CD4-positive, alpha-beta T cell treated with Interleukin-6 at 100 ng/mL for 8 hours (primary cell): Measurements from ENCODE around the gene CCL27.
A peak's percentile ranks its signal among the peaks of the same experiment; 100 is the strongest.

Experiments used
- DNase-seq: peaks from one replicate; pipeline ENCODE4 v3.0.0-alpha.2; 2020; ENCODE audit warnings: mixed read lengths, low spot score

The CCL27 gene

DNA sequence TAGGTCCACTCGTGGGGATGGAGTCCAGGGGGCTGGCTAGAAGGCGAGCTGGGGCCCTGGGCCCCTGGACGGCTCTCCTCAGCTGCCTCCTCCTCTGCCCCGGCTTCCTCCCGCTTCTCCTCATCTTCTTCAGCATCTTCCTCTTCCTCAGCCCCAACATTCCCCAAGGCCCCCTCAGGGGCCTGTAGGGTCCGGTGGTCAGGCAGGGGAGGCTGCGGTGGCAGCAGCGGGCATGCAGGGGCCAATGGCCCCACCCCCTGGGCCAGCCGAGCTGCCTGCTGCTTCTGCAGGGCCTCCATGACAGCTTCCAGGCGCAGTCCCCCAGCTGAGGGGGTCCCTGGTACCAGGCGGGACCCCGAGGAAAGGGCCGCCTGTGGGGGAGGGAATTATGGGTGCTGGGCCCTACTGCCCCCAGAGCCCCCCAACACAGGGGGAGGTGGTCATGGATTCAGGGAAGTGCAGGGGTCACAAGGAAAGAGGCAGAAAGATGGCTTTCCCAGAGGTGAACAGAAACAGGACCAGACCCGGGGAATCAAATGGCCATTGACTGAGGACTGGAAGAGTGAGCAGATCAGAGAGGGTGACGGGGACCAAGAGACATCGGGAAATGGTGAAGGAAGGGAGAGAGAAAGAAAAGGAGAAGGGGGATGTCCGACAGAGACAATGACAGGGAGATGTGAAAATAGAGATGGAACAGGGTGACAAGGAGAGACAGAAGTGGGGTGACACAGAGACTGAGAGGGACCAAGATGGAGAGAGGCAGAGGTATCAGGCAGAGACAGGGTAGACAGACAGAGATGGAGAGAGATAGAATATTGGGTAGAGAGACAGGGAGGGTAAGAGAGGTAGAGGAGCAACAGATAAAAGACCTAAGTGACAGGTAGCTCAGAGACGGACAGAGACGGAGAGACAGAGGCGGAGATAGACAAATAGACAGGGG, 34.5 kb downstream of the CCL27 start:
- no peak for DNase-seq

DNA sequence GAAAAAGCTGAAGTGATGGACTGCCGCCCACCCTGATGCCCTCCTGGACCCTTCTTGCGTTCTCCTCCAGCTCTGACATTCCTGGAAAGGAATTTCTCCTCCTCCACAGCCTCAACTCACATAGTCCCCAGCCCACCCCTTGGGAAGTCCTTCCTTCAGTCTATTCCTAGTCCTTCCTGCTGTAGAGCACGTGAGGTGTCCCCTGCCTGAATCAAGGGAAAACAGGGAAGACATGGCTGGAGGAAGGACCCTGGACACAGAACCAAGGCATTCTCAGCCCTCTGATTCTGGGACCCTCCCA, 37.3 kb downstream of the CCL27 start:
- DNase-seq, result no peak

- no peak for DNase-seq
Measured at GRCh38 chr9:34624475-34625185, 37.8 kb downstream of the CCL27 start.

GRCh38 chr9:34623374-34624235, 38.9 kb downstream of the CCL27 start:
- DNase-seq, result no peak

GRCh38 chr9:34620061-34620994, 42.1 kb downstream of the CCL27 start, which contains the start of gene DCTN3:
TSS of gene DCTN3 (minus strand) at chr9:34620495. CDS start at chr9:34620464, 31 bp downstream.
- peak; percentile 94 for DNase-seq

GRCh38 chr9:34615132-34615531, 47.3 kb downstream of the CCL27 start:
- no peak for DNase-seq

- peak; percentile 73 for DNase-seq
Measured at GRCh38 chr9:34612788-34613390, 49.6 kb downstream of the CCL27 start.
